CD1c-positive myeloid dendritic cell (primary cell): ENCODE data around the gene SYT8.

ENCODE experiments used
- DNase-seq: peaks from one replicate; pipeline ENCODE4 v3.0.0-alpha.2; 2016; ENCODE audit errors: extremely low spot score

Gene SYT8

DNA sequence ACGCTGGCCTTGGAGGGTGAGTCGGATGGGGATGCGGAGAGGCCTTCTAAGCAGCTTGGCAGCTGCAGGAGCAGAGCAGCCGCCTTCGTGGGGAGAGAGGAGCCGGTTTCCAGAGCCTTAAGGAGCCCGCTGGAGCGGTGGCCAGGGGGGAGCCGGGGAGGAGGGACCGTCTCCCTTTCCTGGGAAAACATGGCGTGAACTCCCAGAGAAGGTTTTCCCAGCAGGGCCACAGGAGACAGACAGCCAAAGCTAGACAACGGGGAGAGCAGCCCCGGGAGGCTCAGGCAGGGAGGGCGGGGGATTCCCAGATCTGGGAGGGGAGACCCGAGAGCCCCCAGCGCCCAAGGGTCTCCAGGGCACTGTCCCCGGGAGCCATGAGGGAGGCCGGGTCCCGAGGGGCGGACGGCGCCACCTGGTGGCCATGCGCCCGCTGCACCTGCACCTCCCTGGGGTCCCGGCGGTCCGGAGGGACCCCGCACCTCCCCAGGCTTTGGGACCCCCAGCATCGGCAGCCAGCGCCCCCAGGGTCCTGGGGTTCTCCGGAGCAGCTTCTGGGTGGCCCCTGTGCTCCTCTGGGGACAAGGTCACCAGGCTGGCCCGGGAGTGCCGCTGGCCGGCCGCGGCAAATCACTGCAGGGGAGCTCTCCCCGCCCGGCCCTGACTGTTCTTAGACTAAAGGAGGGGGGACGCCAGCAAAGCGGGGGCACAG is 2.4 kb upstream of the SYT8 start:
- DNase-seq: peak; percentile 57

DNA sequence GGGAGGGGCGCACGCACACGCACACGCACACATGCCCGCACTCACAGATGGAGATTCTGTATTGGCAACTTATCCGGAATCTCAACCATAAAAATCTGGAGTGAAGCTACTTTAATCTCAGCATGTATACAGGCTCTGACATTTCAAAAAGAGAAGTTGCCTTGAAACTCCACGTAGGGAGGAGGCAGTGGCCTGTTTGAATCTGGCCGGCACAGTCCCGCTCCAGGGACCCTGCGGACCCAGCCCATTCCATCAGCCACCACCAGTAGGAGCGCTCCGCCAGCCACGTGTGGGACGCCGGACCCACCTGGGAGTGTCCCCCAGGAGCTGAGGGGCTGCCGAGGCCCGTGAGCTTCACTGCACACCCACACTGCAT is 1.9 kb upstream of the SYT8 start:
- no peak for DNase-seq

GRCh38 chr11:1834062-1834610 is 654 bp upstream of the SYT8 start:
- no peak for DNase-seq

- no peak for DNase-seq
Measured at GRCh38 chr11:1835671-1836010, 851 bp downstream of the SYT8 start.

- no peak for DNase-seq
Measured at GRCh38 chr11:1836011-1836945, 1.5 kb downstream of the SYT8 start.

DNA sequence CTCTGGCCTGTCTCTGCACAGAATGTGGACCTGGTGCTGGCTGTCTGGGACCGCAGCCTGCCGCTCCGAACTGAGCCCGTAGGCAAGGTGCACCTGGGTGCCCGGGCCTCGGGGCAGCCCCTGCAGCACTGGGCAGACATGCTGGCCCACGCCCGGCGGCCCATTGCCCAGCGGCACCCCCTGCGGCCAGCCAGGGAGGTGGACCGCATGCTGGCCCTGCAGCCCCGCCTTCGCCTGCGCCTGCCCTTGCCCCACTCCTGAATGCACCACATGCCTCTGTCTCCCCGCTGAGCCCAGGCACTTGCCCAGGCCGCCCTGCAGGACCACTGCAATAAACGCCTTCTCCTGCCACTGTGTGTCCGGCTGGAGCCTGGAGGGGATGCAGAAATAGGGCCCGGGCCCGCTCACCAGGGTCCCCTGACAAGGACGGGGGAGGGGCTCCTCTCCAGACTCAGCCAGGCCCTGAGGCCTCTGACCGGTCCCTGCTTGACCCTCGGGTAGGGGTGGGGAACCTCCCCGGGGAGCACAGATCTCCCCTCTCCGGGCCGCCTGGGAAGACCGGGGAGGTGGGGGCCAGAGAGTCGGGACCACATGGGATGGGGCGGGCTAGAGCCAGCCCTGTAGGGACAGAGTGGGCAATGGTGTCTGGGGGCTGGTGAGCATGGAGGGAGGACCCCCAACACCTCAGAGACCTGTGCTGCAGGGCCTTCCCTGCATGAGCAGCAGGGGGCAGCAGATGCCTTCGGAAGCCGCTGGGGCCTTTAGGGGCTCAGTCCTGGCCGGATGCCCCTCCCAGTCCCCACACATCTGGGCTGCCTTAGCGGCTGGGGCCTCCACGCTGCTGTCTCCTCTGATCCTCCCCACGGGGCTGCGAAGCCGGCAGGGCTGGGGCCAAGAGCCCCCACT is 2.6 kb downstream of the SYT8 start:
- DNase-seq: peak; percentile 70

- no peak for DNase-seq
Measured at GRCh38 chr11:1838077-1838425, 3.3 kb downstream of the SYT8 start.

DNA sequence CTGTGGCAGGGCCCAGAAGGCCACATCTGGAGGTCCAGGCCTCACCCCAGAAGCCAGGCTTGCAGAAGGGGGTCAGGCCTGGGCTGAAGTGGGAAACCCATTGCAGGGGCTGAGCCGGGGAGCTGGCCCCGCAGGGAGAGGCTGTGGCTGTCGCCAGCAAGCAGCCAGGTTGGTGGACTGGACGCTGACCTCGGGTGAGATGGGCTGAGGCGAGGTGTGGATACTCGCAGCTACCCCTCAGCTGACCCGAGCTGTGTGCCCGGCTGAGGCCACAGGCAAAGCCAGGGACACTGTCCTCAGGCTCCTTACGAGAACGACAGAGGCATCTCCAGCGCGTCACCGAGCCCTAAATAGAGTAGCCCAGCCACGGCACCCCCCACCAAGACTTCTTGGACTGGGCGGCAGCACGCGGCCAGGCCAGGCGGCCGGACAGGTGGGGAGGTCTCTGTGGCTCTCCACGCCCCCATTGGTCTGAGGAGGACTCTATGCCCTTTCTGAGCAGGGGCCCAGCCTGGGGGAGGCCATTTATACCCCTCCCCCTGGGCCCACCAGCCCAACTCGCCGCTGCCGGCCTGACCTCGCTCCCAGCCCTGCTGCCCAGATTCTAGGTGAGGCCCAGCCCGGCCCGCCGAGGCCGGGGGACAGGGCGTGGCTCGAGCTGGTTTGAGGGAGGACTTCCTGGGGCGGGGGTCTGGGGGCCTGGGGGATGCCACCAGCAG is 3.8 kb downstream of the SYT8 start, which contains the start of gene TNNI2:
TSS of gene TNNI2 (plus strand) at position 556 of the 719 bp plus-strand sequence. CDS start 716 bp downstream, outside the sequence.
- DNase-seq: no peak

GRCh38 chr11:1839204-1839923 is 4.6 kb downstream of the SYT8 start:
- no peak for DNase-seq

- DNase-seq: peak; percentile 92
Measured at GRCh38 chr11:1839924-1840779, 5.4 kb downstream of the SYT8 start.

- no peak for DNase-seq
Measured at GRCh38 chr11:1840780-1841480, 6.1 kb downstream of the SYT8 start.

GRCh38 chr11:1841511-1842148 is 6.8 kb downstream of the SYT8 start:
- DNase-seq: no peak

DNA sequence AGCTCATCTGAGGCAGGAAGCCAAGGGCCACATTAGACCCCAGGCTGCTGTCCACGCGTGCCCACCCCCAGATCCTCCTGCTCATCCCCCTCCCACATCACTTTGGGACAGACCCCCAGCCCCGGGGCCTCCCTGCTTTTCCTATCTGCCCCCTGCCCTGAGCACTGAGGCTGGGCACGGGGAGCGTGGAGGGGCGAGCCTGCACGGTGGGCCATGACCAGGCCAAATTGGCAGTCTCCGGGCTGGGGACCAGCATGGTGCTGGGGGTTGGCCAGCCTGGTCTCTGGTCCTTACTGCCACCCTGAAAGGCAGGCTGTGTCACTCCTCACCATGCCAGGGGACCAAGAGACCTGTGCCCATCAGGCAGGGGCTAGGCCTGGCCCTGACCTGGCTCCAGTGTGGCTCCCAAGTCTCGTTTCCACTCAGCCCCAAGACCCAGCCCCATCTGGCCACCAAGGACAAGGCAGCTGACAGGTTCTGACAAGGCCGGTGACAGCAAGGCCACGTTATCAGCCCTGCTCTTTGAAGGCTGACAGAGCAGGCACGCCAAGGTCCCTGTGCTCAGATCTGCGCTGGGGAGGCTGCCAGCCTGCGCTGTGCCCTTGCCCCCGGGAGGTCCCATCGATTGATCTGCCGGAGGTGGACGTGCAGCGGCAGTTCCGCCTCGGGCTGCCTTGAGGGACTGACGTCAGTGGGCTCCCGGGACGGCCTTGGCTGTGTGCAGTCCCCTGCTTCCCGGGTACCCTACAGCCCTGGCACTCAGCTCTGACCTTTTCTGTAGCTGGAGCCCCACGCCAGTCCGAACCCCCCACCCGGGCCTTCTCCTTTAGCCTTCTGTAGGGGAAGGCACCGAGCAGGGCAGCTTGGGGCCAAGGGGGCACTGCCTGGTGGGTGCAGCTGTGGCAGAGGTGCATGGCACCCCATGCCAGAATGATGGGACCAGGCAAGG is 7.6 kb downstream of the SYT8 start:
- no peak for DNase-seq

DNA sequence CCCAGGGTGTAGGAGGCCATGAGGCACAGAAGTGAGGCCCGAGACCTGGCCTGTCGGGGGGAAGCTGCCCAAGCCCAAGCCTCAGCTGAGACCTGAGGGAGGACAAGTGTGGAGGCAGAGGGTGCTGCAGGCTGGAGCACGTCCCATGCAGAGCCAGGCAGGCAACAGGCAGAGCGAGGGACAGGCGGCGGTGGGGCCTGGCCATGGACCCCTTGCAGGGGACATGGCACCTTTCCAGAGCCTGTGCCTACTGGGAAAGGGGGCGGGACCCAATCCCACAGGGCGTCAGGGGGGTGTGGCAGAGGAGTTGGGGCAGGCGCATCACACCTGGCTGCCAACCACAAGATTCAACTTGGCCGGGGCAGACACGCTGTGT is 8.3 kb downstream of the SYT8 start:
- DNase-seq: no peak

DNA sequence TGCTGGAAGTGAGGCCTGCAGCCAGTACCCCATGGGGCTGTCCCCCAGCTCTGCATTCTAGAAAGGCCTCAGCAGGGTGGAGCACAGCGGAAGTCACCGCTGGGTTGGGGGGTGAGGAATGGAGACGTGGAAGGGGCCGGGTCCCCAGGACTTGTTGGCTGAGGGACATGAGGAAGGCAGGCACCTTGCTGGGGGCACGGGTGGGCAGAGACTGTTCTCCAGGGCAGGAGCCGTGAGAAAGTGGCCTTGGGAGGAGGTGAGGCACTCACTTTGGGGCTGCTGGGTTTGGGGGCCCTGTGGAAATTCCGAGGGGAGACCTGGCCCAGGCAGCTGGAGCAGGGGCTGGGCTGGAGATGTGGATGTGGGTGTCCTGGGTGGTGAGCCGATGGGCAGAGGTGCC is 9.0 kb downstream of the SYT8 start:
- DNase-seq: no peak

- peak; percentile 59 for DNase-seq
Measured at GRCh38 chr11:1844221-1845094, 9.7 kb downstream of the SYT8 start.
